Measurements from ENCODE around the gene ELSPBP1.

- no peak for TF ChIP-seq CTCF (IDR thresholded peaks at IDR 0.05)
- TF ChIP-seq POLR2A (IDR thresholded peaks at IDR 0.05), result no peak
Measured at GRCh38 chr19:48060381-48060780, 65.9 kb downstream of the ELSPBP1 start.
